HG03460 (cell line): ENCODE data around the gene SEL1L3.

ENCODE experiments used
- ATAC-seq: cut with Tn5 transposase; IDR thresholded peaks from one replicate; pipeline ENCODE4 v1.9.1; 2021; ENCODE audit not compliant: unreplicated experiment

Gene SEL1L3

DNA sequence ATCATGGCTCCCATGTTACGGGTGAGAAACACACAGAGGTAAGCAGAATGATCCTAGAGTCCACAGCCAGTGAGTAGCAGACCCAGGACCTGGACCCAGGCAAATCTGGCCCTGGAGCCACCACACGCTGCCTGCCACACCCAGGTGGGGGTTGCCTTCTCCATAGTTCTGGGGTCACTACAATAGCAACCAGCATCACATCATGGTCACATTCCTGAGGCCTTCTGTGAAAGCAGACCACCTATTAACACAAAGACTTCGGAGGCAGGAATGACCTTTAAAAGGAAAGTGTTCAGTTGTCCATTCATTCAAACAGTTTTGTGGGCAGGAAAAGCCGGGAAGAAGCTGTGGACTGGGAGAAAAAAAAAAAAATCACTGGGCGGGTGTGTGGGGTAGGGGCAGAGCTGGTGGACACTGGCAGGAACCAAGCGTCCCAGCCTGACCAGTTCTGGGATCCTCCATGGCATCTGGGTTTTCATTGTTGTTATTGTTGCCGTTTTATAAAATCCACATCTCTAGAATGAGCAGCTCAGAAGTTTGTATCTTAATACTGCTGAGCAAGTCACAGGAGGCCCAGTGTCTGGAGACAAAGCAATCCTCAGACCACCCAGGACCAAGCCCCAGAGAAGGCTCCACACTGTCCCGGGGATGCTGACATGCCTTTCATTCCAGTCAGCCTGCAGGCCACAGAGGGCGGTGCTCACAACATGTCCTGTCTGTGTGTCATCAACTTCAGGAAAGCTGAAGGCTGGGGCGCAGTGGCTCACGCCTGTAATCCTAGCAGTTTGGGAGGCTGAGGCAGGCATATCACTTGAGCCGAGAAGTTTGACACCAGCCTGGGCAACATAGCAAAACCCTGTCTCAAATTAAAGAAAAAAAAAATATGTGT is 67.0 kb downstream of the SEL1L3 start:
- ATAC-seq = no peak

DNA sequence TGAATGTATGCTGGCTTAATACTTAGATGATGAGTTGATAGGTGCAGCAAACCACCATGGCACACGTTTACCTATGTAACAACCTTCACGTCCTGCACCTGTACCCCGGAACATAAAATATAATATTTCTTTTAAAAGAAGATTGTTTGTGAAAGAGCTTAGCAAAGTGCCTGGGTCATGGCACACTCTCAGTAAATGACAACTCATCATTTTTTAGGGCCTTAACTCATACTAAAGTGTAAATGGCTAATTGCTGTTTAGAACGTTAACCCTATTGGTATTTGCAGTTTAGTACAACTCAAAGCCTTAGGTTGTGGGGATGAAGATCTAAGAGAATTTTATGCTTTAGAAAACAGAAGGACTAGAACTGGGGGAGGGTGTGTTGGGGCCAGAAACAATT is 67.7 kb downstream of the SEL1L3 start:
- no peak for ATAC-seq

DNA sequence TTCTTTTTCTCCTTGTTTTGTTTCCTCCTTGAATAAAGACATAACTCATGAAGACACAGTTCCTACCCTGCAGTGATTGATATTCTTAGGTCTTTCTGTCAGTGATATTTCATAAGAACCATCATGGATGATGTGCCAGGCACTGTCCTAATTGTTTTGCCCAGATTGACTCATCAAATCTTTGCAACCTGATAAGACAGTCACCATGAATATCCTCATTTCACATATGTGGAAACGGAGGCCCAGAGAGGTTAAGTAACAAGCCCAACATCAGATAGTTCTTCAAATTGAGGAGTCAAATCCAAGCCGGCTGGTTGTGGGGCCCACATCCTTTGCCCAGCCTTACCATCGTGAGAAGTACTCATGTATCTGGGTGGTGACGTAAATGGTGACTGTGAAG is 69.9 kb downstream of the SEL1L3 start:
- ATAC-seq = no peak

DNA sequence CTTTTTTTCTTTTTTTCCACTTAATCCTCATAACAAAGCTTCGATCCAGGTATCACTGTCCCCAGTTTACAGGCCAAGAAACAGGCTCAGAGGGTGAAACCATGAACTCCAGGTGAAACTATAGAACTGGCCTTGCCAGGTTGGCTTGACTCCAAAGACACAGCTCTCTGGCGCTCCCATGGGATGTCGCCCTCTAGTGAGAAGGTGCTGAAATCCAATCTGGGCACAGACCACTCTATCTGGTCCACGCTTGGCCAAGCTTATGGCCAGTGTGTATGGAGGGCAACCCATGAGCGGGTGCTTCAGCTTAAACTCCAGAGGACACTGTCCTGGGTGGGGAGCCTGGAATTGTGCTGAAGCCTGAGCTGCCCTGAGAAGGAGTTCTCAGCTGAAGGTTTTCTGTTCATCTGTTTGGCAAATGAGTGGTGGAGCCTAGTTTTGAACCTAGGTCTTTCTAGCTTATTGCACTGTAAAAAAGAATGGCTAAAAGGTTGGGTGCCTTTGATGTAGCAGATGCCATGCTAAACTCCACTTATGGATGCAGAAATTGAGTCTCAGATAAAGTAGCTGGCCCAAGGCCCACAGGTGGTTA is 70.5 kb downstream of the SEL1L3 start:
- no peak for ATAC-seq

DNA sequence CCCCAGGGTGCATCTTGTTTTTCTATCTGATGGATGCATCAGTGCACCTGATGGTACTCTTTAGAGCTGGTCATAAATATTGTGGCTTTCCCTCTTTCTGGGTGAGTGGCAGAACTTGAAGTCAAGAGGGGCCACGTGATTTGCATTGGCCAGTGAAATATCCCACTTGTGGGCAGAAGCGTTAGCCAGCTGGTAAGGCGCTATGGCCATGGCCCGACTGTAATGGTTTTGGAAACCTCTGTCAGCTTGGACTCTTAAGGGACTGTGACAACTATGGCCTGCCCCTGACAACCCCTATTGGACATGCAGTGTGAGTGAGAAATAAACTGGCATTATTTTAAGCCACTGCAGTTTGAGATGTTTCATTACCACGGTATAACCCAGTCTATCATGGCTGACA is 72.8 kb downstream of the SEL1L3 start:
- no peak for ATAC-seq

DNA sequence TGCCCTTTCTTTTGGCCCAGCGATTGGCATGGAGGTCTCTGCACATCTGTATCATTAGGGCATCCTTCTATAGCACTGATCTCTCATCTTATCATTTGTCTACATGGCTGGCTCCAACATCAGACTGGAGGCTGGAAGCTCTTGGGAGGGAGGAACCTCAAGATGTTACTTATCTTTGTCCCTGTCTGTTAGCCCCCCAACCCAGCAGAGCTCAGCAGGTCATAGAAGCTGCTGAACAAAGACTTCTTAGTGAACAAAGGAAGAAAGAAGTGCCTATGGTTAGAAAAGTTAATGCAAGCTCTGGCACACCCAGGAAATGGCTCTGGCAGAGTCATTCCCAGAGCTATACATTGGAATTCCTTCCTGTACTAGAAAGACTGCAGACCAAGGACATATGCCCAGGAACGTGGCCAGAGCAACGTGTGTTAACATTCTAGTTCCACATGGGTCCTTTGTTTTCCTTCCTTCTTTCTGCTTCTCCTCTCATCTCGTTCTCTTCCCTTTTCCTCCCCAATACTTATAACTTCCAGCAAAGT is 74.0 kb downstream of the SEL1L3 start:
- no peak for ATAC-seq

DNA sequence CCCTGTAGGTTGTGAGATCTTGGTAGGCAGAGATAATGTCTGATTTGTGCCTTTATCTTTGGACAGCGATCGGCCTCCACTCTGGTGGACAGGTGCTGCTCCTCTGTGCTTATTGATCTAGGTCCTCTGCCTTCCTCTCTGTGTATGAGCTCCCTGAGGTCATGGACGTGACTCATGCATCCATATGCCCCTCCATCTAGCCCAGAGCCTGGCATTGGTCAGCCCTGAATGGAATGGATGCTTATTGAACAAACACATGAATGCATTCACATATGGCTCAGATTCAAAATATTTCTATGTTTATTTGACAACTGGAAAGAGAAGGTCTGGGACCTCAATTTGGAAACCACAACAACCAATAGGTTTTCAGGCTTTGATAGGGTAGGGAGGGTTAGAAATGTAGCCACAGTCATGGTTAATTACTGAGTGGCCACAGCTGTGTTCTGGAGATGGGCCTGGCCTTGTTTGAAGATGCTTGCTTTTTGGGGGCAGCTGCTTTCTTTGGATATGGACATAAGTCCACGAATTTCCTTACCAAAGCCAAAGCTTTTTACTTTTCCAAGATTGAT is 76.2 kb downstream of the SEL1L3 start:
- ATAC-seq = no peak

DNA sequence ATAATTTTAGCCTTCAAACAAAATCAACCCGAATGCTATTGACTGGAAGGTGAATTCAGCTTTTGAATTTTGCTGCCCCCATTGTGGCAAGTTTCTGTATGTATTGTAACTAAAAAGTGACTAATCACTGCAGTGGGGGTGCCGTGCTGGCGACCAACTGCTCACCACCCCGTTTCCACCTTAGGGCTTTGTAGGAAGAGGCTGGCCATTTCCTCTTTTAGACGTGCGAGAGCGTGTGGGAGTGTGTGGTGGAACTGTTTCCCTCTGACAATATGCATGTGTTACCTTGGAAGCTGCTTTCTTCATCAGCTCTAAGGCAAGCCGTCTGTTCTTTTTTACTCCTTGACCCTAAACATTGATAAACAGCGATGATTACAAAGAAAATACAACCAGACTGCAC is 78.8 kb downstream of the SEL1L3 start:
- ATAC-seq = no peak

DNA sequence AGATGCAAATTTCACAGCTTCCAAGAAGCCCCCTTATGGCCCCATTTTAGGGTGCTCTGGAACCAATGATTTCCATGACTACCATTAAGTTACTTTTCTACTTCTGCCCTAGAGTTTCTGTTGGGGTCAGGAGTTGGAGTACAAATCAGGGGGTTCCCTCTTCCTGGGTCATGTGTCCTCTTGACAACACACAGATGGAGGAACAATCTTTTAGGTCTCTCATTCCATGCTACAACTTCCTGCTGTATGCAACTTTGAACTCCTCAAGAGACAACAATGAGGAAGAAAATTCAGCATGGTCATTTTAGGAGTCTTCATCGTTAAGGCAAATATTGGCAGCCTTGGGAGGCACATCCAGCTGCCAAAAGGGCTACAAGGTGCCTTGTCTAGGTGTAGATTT is 79.7 kb downstream of the SEL1L3 start:
- ATAC-seq = no peak

DNA sequence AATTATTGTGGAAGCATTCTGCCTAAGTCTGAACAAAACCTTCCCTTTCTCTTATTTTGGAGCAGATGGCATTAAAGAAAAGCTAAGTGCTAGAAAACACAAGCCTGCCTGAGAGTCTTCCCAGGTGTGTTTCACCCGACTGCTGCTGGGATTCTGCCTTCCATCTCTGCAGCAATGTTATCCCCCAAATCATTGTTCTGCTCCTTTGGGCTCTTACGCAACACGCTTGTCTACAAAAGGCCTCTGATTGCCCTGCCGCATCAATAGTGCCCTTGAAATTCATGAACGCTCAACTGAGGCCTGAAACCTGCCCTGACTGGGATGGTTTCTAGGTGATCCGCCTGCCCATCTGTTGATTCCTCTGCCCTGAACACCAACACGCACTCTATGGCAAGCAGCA is 80.3 kb downstream of the SEL1L3 start:
- ATAC-seq = no peak

DNA sequence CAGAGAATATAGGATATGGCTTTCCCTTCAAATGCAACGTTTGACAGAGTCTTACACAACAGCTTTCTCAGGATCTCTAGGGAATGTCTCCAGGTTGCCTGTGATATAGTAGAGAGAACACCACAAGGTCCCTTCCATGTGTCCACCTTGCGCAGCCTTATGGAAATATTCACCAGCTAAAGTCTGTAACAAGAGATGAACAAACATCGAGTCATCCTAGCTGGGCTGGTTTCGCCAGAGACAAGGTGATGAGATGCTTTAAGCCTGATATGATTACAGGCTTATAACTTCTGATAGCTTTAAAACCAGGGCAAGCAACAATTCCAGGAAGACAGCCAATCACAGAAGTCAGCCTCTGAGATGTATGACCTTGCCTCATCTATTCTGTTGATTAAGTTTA is 83.8 kb downstream of the SEL1L3 start:
- no peak for ATAC-seq

DNA sequence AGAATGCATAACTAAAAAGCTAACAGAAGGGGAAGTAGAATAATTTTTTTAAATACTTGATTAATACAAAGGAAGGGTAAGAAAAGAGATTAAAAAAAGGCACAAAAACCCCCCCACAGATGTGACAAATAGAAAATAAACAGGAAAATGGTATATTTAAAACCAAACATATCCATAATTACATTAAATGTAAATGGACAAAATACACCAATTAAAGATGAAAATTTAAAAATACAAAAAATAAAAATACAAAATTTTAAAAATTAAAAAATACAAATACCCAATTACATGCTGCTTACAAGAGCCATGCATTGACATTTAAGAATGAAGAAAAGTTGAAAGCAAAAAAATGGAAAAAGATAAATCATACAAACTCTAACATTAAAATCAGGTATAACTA is 86.0 kb downstream of the SEL1L3 start:
- no peak for ATAC-seq

DNA sequence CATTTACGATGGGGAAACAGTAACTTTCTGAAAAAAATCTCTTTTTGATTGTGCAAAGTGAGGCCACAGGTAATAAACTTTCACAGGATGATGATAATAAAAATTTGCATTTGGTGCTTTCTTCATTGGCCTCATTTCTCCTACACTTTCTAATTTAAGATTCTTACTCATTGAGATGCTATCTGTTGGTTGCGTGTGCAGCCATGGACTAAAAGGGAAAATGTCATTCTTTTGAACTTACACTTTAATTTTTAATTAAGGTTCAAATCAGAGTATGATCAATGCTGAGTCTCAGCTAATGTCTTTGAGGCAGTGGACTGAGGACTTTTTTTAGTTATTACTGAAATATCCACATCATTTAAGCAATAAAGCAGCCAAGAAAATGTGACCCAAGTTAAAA is 87.6 kb downstream of the SEL1L3 start:
- no peak for ATAC-seq

DNA sequence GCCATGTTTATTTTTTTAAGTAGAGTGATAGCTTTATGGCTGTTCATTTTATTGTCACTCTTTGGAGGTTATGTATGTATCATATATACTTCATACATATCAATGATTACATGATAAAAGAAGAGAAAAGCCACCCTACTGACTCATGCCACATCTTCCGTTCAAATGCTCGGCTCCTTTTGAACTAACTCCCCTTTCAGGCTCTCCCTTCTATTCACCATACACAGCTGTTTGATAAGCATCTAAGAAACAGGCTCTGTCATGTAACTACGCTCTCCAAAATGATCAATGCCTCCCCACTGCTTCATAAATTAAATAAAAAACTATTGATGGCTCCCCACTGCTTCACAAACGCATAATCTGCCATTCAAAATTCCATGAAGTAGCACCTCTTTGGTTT is 89.4 kb downstream of the SEL1L3 start:
- no peak for ATAC-seq

DNA sequence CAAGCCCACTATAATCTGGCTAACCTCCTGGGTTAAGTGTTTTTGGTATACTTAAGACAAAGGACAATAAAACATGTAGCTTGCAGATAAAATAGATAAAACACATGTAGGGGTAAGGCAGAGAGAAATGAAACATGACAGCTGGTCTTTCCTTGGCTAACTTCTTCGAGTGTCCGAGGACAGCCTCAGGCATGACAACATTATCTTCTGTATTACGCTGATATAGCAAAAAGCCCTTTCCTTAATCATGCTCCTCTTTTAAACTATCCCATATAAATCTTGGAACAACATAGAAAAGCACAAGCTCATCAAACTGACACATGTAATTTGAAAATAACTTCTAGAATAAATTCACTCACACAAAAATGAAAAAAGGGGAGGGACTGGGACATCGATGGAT is 91.1 kb downstream of the SEL1L3 start:
- ATAC-seq = no peak

DNA sequence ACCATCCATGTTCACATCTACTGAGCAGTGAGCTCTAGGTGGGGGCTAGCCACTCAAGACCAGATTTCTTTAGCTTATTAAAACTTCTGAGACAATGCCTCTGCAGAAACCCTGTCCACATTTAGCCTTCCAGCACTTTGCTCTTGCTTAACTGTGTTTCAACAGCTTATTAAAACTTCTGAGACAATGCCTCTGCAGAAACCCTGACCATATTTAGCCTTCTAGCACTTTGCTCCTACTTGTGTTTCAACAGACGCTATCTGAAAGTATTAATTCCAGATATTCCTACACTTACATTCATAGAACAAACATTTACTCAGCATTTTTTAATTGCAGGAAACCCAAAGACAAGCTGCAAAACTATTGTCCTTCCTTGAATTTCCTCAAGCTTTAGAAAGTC is 91.9 kb downstream of the SEL1L3 start:
- ATAC-seq = no peak

DNA sequence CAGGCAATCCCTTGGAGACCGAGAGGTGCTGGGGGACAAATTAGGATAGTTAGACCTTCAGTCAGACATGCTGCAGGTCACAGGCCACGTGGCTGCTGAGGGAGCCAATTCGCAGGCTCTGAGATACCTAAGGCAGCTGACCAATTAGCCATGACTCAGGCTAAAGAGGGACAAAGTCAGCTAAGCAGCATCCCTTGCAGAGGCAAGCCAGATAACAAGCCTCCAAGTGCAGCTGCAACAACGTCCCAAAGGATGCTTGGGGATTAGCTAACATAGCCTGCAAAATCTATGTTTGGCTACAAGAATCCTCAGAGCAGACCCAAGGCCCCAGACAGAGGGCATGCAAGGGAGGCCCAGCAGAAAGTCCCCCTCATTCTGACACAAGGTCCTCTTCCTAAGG is 93.5 kb downstream of the SEL1L3 start:
- ATAC-seq = no peak

DNA sequence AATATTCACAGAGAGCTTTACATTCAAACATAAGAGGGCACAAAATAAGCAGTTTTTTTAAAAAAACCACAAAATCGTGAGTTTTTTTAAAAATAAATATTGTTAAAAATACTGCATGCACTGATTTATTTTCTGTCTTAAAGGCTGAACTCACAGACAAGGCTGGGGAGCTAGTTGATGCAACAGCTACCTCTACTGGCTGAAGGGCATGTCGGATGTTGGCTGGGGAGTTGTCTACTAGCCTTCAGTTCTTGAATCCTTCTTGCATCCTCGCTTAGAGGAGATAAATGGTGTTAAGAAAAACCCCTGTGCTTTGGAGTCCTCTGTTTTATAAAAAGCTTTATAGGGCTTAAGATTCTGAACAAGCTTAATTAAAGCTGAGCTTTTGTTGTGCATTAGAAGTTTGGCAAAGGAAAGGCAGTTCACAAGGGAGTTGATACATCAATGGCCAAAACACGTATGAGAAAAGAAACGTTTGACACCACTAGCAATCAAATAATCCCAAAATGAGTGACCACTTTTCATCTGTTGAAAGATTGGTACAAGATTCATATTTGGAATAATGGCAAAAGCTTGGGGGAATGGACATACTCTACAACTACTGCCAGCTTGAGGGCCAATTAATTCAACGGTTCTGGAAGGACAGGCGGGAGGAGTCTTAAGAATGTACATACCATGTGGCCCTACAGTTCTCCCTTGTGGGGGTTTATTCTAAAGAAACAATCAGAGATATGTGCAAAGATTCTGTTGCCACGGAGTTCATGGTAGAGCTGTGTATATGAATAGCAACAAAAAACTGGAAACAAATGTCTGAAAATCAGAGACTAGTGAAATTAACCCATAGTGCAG is 94.7 kb downstream of the SEL1L3 start:
- no peak for ATAC-seq

DNA sequence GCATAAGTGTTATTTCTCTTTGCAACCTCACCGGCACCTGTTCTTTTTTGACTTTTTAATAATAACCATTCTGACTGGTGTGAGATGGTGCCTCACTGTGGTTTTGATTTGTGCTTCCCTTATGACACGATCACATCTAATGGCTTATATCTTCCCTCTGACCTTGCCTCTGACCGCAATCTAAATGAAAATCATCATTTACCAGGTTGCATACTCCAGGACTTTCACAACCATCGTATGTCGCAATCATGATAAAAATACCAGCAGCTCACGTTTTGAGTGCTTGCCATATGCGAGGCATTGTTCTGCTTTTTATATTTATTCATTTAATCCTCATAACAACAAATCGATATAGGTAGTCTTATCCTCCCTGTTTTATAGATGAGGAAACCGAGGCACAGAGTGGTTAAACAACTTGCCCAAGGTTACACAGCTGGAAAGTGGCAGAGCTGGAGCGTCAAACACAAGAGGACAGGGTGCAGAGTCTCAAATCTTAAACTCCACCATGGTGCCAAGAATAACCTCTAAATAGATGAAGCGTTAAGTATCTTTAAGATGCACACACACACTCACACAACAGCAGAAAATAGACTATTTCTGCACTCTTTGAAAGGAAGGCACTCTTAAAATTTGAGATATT is 102.2 kb downstream of the SEL1L3 start:
- ATAC-seq = no peak

DNA sequence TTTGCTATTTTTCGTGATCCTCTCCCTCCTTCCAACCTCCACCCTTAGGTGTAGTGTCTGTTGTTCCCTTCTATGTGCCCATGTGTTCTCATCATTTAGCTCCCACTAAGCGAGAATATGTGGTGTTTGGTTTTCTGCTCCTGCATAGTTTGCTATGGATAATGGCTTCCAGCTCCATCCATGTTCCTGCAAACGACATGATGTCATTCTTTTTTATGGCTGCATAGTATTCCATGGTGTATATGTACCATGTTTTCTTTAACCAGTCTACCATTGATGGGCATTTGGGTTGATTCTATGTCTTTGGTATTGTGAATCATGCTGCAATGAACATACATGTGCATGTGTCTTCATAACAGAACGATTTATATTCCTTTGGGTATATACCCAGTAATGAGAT is 102.7 kb downstream of the SEL1L3 start:
- no peak for ATAC-seq

DNA sequence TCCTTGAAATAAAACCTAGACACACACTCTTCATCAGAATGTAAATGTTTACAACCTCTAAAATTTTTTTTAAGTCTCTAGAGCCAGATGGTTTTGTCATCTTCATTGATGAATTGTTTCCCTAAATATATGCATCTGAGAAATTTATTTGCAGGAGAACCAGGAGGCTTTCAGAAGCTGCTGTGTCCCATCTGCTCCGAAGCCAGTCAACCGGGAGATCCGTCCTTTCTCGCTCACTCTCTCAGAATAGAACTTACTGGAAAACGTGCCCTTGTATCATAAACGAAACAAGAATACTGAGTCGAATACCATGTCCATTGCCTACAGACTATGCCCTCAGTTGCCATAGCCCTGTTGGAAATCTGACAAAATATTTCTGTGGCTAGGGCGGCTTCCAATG is 103.7 kb downstream of the SEL1L3 start:
- no peak for ATAC-seq
